K562 (cell line): ENCODE data around the gene DAPP1. TPM values are rescaled to one million over a fixed set of nuclear protein-coding genes. Genes with fewer than 3 reads are reported as not detected.

Experiments
- AFF4 ChIP-seq: sonication (generic); formaldehyde crosslinking; IDR thresholded peaks from 2 replicates; pipeline ENCODE4 v1.8.0; 2023; ENCODE audit warnings: mild to moderate bottlenecking, missing genetic modification reagents
- ASH1L ChIP-seq: fragments of 450-650 bp; IDR thresholded peaks from 2 replicates; pipeline ENCODE4 v1.6.1; 2018; ENCODE audit warnings: borderline replicate concordance, mild to moderate bottlenecking, low read depth; ENCODE audit not compliant: partially characterized antibody
- ATF6 ChIP-seq: sonication (generic); formaldehyde crosslinking; IDR thresholded peaks from 2 replicates; pipeline ENCODE4 v1.4.0; 2020; ENCODE audit warnings: mild to moderate bottlenecking, missing genetic modification reagents
- DACH1 ChIP-seq: fragments of 450-650 bp; IDR thresholded peaks from 2 replicates; pipeline ENCODE4 v1.6.1; 2018; ENCODE audit not compliant: partially characterized antibody
- FOXK2 ChIP-seq, 2 experiments: fragments of 450-650 bp; IDR thresholded peaks in 1 of 2; conservative IDR thresholded peaks in 1 of 2; 2 replicates each; pipeline ENCODE4 v1.6.1; 2016; ENCODE audit warnings: low read depth in 2 of 2, mild to moderate bottlenecking in 1 of 2
- HDAC2 ChIP-seq: fragments of 450-650 bp; IDR thresholded peaks from 2 replicates; pipeline ENCODE4 v1.6.1; 2016; ENCODE audit warnings: mild to moderate bottlenecking
- ID3 ChIP-seq, 2 experiments: fragments of 250-450 bp in 1 of 2; fragments of 450-650 bp in 1 of 2; sonication (Bioruptor Pico) in 1 of 2; IDR thresholded peaks; 2 replicates each; pipeline versions ENCODE4 v1.6.1 to v1.8.0; 2016 to 2021; ENCODE audit warnings: mild to moderate bottlenecking in 2 of 2, moderate library complexity in 2 of 2, missing compliant biosample characterization in 1 of 2, missing genetic modification characterization in 1 of 2
- JUN ChIP-seq, 2 experiments: sonication (generic) in 1 of 2; formaldehyde crosslinking in 1 of 2; IDR thresholded peaks; 2 replicates each; pipeline versions ENCODE4 v1.6.1 to v1.8.0; 2012 to 2022; ENCODE audit warnings: borderline replicate concordance in 2 of 2, mild to moderate bottlenecking in 2 of 2, improper control_type of control experiment in 1 of 2, low read depth in 1 of 2, low read length in 1 of 2, missing genetic modification reagents in 1 of 2
- MLX ChIP-seq, 2 experiments: fragments of 450-650 bp in 1 of 2; sonication (generic) in 1 of 2; formaldehyde crosslinking; conservative IDR thresholded peaks; 2 replicates each; pipeline versions ENCODE4 v1.4.0 to v1.8.1; 2020 to 2022; ENCODE audit warnings: mild to moderate bottlenecking in 1 of 2, missing genetic modification reagents in 1 of 2
- NCOA1 ChIP-seq: fragments of 450-650 bp; IDR thresholded peaks from 2 replicates; pipeline ENCODE4 v1.6.1; 2016; ENCODE audit warnings: low read depth
- NFRKB ChIP-seq: fragments of 450-650 bp; IDR thresholded peaks from 2 replicates; pipeline ENCODE4 v1.6.1; 2016; ENCODE audit warnings: low read depth
- PKNOX1 ChIP-seq: fragments of 450-650 bp; IDR thresholded peaks from 2 replicates; pipeline ENCODE4 v1.6.1; 2016
- SOX6 ChIP-seq: fragments of 450-650 bp; IDR thresholded peaks from 2 replicates; pipeline ENCODE4 v1.6.1; 2014; ENCODE audit warnings: mild to moderate bottlenecking
- TAF9B ChIP-seq: fragments of 450-650 bp; IDR thresholded peaks from 2 replicates; pipeline ENCODE4 v1.6.1; 2018; ENCODE audit warnings: mild to moderate bottlenecking; ENCODE audit not compliant: partially characterized antibody
- TRIM28 ChIP-seq: fragments of 450-650 bp; IDR thresholded peaks from 2 replicates; pipeline ENCODE4 v1.6.1; 2017
- U2AF1 ChIP-seq: fragments of 200-400 bp; formaldehyde crosslinking; optimal IDR thresholded peaks from 2 replicates; pipeline ENCODE3; 2017; ENCODE audit warnings: mild to moderate bottlenecking, low read depth, low read length, moderate library complexity
- ZNF143 ChIP-seq: sonication (generic); formaldehyde crosslinking; IDR thresholded peaks from 2 replicates; pipeline ENCODE4 v1.9.0; 2022; ENCODE audit warnings: mild to moderate bottlenecking, missing genetic modification reagents
- ZNF174 ChIP-seq: fragments of 250-450 bp; sonication (Bioruptor Pico); IDR thresholded peaks from 2 replicates; pipeline ENCODE4 v1.4.0; 2020; ENCODE audit warnings: mild to moderate bottlenecking
- ZNF75A ChIP-seq: fragments of 450-650 bp; formaldehyde crosslinking; IDR thresholded peaks from 2 replicates; pipeline ENCODE4 v1.4.0; 2020; ENCODE audit warnings: mild to moderate bottlenecking
- polyA plus RNA-seq, 8 experiments: library from polyadenylated mRNA; depleted of rRNA in 4 of 8; stranded (reverse) in 5 of 8; unstranded in 3 of 8; fragments of >200 nt; fragmentation: Nextera tagmentation in 2 of 8; fragmentation: Illumina TruSeq in 1 of 8; extraction: Ambion mirVana in 2 of 8; extraction: Trizol in 1 of 8; gene quantifications; 2 replicates each; pipeline versions ENCODE4 v1.2.1 to v1.2.3, GENCODE V29; 2011 to 2014; ENCODE audit warnings: inconsistent platforms in 1 of 8, missing spikeins in 1 of 8
- total RNA-seq, 7 experiments: library from RNA; depleted of rRNA in 6 of 7; stranded (reverse); fragments of >200 nt in 6 of 7; fragmentation: Illumina TruSeq in 2 of 7; extraction: Trizol in 2 of 7; gene quantifications; 2 replicates each; pipeline versions ENCODE4 v1.2.1 to v1.2.3, GENCODE V29; 2011 to 2021; ENCODE audit warnings: low replicate concordance in 1 of 7

DAPP1 gene
- total and polyA plus RNA-seq, 9 of the 15 experiments (the other 6 are each of a cell fraction or from before 2014, with no cell fraction given), result 1.9 to 7.2 (median 3.6) TPM

- no peak for TF ChIP-seq ASH1L
- no peak for TF ChIP-seq SOX6
- TF ChIP-seq MLX (CRISPR knock-in tag; conservative IDR thresholded peaks at IDR 0.05), result no peak
- no peak for TF ChIP-seq DACH1
- no peak for TF ChIP-seq U2AF1
- 0 out of 4 replicates have a peak, but pooled peaks of 1 of the 2 experiments have one; percentile 30 for TF ChIP-seq FOXK2 (conservative IDR thresholded peaks at IDR 0.05 in 1 of 2, IDR thresholded peaks at IDR 0.05 in 1 of 2; ENCODE audit: low read depth in 2 of 2)
- TF ChIP-seq JUN (IDR thresholded peaks at IDR 0.05; ENCODE audit: borderline replicate concordance, low read depth, low read length), result peak; percentile 43; the same call in 1 of the 2 replicates
- TF ChIP-seq JUN (CRISPR knock-in tag; IDR thresholded peaks at IDR 0.05; ENCODE audit: borderline replicate concordance), result no peak
- TF ChIP-seq NFRKB, result no peak
- no peak for TF ChIP-seq ATF6 (CRISPR knock-in tag)
- 0 out of 2 replicates have a peak, but pooled peaks have one; percentile 55 for TF ChIP-seq AFF4
- TF ChIP-seq ID3 (CRISPR knock-in tag; IDR thresholded peaks at IDR 0.05), result no peak
- TF ChIP-seq ID3 (tag; IDR thresholded peaks at IDR 0.05), result no peak
- TF ChIP-seq PKNOX1, result peak; percentile 74
- peak; percentile 45 for TF ChIP-seq TAF9B
- no peak for TF ChIP-seq HDAC2
- TF ChIP-seq NCOA1, result no peak
- no peak for TF ChIP-seq ZNF75A
- no peak for TF ChIP-seq TRIM28
- no peak for TF ChIP-seq ZNF174
- TF ChIP-seq ZNF143 (CRISPR knock-in tag), result no peak
These were observed 77.8 kb downstream of the DAPP1 start, which contains the start of gene LAMTOR3 (continued) for GRCh38 chr4:99894161-99894997.
